MM.1S (cell line): ENCODE results near the gene DISC1.

Experiments used
- DNase-seq: peaks from one replicate; pipeline ENCODE4 v3.0.0-alpha.2; 2015
- H2AFZ ChIP-seq: fragments of 300-600 bp; sonication (generic); 2 replicates; pipeline ENCODE4 v1.6.0; 2016; ENCODE audit warnings: antibody characterized with exemption, low read length
- H3F3A ChIP-seq: fragments of 300-600 bp; sonication (generic); 2 replicates; pipeline ENCODE4 v1.6.1; 2016; ENCODE audit warnings: mild to moderate bottlenecking, antibody characterized with exemption, low read length, moderate library complexity, mixed read lengths; ENCODE audit not compliant: insufficient read depth
- H3K27ac ChIP-seq: fragments of 300-600 bp; sonication (generic); 2 replicates; pipeline ENCODE4 v1.5.1; 2016; ENCODE audit warnings: mild to moderate bottlenecking, low read length
- H3K27me3 ChIP-seq: fragments of 300-600 bp; sonication (generic); replicated peaks from 2 replicates; pipeline ENCODE4 v1.6.0; 2016; ENCODE audit warnings: low read length; ENCODE audit not compliant: insufficient read depth
- H3K36me3 ChIP-seq: fragments of 300-600 bp; sonication (generic); replicated peaks from 2 replicates; pipeline ENCODE4 v1.6.1; 2016; ENCODE audit warnings: mild to moderate bottlenecking, low read length, mixed read lengths; ENCODE audit not compliant: insufficient read depth
- H3K4me1 ChIP-seq: fragments of 300-600 bp; sonication (generic); 2 replicates; pipeline ENCODE4 v1.6.1; 2016; ENCODE audit warnings: low read length, mixed read lengths
- H3K4me2 ChIP-seq: fragments of 300-600 bp; sonication (generic); 2 replicates; pipeline ENCODE4 v1.6.0; 2016; ENCODE audit warnings: low read depth, low read length
- H3K4me3 ChIP-seq: fragments of 300-600 bp; sonication (generic); 2 replicates; pipeline ENCODE4 v1.5.1; 2016; ENCODE audit warnings: low read length, mixed read lengths
- H3K79me2 ChIP-seq: fragments of 300-600 bp; sonication (generic); 2 replicates; pipeline ENCODE4 v1.6.1; 2016; ENCODE audit warnings: mixed run types, low read length, mixed read lengths
- H3K9ac ChIP-seq: fragments of 300-600 bp; sonication (generic); 2 replicates; pipeline ENCODE4 v1.6.1; 2016; ENCODE audit warnings: low read length, mixed read lengths
- H3K9me2 ChIP-seq: fragments of 300-600 bp; sonication (generic); replicated peaks from 2 replicates; pipeline ENCODE4 v1.6.1; 2016; ENCODE audit warnings: mild to moderate bottlenecking, low read length, mixed read lengths; ENCODE audit not compliant: insufficient read depth
- H3K9me3 ChIP-seq: fragments of 300-600 bp; sonication (generic); replicated peaks from 2 replicates; pipeline ENCODE4 v1.6.1; 2016; ENCODE audit warnings: mild to moderate bottlenecking, low read length, mixed read lengths; ENCODE audit not compliant: insufficient read depth
- H4K20me1 ChIP-seq: fragments of 300-600 bp; sonication (generic); 2 replicates; pipeline ENCODE4 v1.6.1; 2016; ENCODE audit warnings: mild to moderate bottlenecking, low read length, moderate library complexity, mixed read lengths; ENCODE audit not compliant: insufficient read depth
- CTCF ChIP-seq: fragments of 300-600 bp; sonication (generic); IDR thresholded peaks from 2 replicates; pipeline ENCODE4 v1.5.1; 2016; ENCODE audit warnings: antibody characterized with exemption, low read length, mixed read lengths
- EZH2 ChIP-seq: fragments of 300-600 bp; sonication (generic); optimal IDR thresholded peaks from 2 replicates; pipeline ENCODE3; 2017; ENCODE audit warnings: low read depth, mild to moderate bottlenecking, antibody characterized with exemption, low read length, mixed read lengths
- EZH2phosphoT487 ChIP-seq: fragments of 300-600 bp; sonication (generic); IDR thresholded peaks from 2 replicates; pipeline ENCODE4 v1.6.1; 2018; ENCODE audit warnings: antibody characterized with exemption, low read length

Gene DISC1

DNA sequence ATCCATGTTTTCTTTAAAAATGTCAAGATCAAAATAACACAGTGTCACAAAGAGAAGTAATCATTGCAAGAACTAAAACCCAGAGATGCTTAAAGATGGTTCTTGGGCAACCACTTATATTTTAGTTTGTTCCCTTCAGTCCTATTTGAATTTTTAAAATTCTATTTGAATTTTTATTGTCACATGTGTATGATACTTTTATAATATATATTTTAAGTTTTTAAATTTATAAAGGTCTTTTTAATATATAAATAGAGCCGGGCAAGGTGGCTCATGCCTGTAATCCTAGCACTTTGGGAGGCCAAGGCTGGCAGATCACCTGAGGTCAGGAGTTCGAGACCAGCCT, 22.3 kb upstream of the DISC1 start:
- no peak overlapping the region for H3K27ac ChIP-seq
- TF ChIP-seq EZH2phosphoT487: no peak
- TF ChIP-seq CTCF: no peak
- TF ChIP-seq EZH2: no peak
- no peaks in the 10 kb centered on the region for H3K9me3 ChIP-seq
- H3K79me2 ChIP-seq: no peaks in the 10 kb centered on the region
- no peak overlapping the region for H2AFZ ChIP-seq
- H3K27me3 ChIP-seq: no peaks in the 10 kb centered on the region
- H3K4me1 ChIP-seq: peaks cover 11% of the 10 kb centered on the region; the same call in 1 of the 2 replicates
- no peaks in the 10 kb centered on the region for H3K36me3 ChIP-seq
- no peaks in the 10 kb centered on the region for H3K9me2 ChIP-seq
- H3F3A ChIP-seq: no peaks in the 10 kb centered on the region
- H3K9ac ChIP-seq: no peak overlapping the region
- no peaks in the 10 kb centered on the region for H4K20me1 ChIP-seq
- peak overlapping the region; percentile 42; the same call in 1 of the 2 replicates for H3K4me2 ChIP-seq
- H3K4me3 ChIP-seq: no peak overlapping the region
- DNase-seq: no peak

GRCh38 chr1:231605149-231606100, 21.2 kb upstream of the DISC1 start:
- H3K27me3 ChIP-seq: no peaks in the 10 kb centered on the region
- peaks cover 12% of the 10 kb centered on the region for H3K4me1 ChIP-seq
- H2AFZ ChIP-seq: no peak overlapping the region
- H3K9me2 ChIP-seq: no peaks in the 10 kb centered on the region
- no peak overlapping the region for H3K4me3 ChIP-seq
- TF ChIP-seq CTCF: no peak
- TF ChIP-seq EZH2: no peak
- no peak for TF ChIP-seq EZH2phosphoT487
- DNase-seq: peak; percentile 39
- H3K9me3 ChIP-seq: no peaks in the 10 kb centered on the region
- no peak overlapping the region for H3K4me2 ChIP-seq
- no peak overlapping the region for H3K9ac ChIP-seq
- no peaks in the 10 kb centered on the region for H3K36me3 ChIP-seq
- H3K27ac ChIP-seq: no peak overlapping the region
- no peaks in the 10 kb centered on the region for H4K20me1 ChIP-seq
- no peaks in the 10 kb centered on the region for H3F3A ChIP-seq
- H3K79me2 ChIP-seq: peaks cover 6% of the 10 kb centered on the region

DNA sequence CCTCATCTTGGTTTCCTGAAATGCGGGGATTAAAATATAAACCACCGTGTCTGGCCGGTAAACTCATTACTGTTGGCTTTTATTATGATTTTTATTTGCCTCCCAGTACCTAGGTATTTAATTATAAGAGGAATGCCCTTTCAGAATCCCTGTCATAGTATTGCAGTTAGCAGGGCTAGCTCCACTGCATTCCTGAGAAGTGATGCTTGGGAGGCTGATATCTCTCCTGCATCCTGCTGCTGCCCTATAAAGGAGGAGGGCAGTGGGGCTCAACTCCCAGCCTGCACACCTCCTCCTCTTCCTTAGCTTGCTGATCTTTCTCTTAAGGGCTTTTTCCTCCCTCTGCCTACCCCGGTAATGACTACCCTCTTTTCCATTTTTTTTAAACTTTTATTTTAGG, 19.9 kb upstream of the DISC1 start:
- no peak for DNase-seq
- Histone ChIP-seq H2AFZ (no peak overlapping the region), H3K4me2 (no peak overlapping the region), H3F3A (peaks cover 10% of the 10 kb centered on the region), H3K9ac (no peak overlapping the region), H3K27ac (no peak overlapping the region), H3K4me1 (peaks cover 25% of the 10 kb centered on the region), H4K20me1 (no peaks in the 10 kb centered on the region), H3K9me3 (no peaks in the 10 kb centered on the region), H3K36me3 (no peaks in the 10 kb centered on the region), H3K4me3 (no peak overlapping the region), H3K9me2 (no peaks in the 10 kb centered on the region), H3K27me3 (no peaks in the 10 kb centered on the region), H3K79me2 (peaks cover 15% of the 10 kb centered on the region)
- TF ChIP-seq EZH2 (no peak), CTCF (no peak), EZH2phosphoT487 (no peak)
